Ishikawa (cell line): Measurements from ENCODE around the gene CMTR1.

Experiments
- CREB1 ChIP-seq: IDR thresholded peaks from 2 replicates; pipeline ENCODE4 v1.6.1; 2012; ENCODE audit warnings: low read depth
- EGR1 ChIP-seq: IDR thresholded peaks from 2 replicates; pipeline ENCODE4 v1.6.1; 2012
- EP300 ChIP-seq: IDR thresholded peaks from 2 replicates; pipeline ENCODE4 v1.6.1; 2012; ENCODE audit warnings: borderline replicate concordance
- FOXM1 ChIP-seq: IDR thresholded peaks from 2 replicates; pipeline ENCODE4 v1.6.1; 2012; ENCODE audit warnings: low read depth, borderline replicate concordance
- MAX ChIP-seq: IDR thresholded peaks from 2 replicates; pipeline ENCODE4 v1.6.1; 2012
- NFIC ChIP-seq: IDR thresholded peaks from 2 replicates; pipeline ENCODE4 v1.6.1; 2012
- RAD21 ChIP-seq: IDR thresholded peaks from 2 replicates; pipeline ENCODE4 v1.6.1; 2012; ENCODE audit warnings: low read depth
- REST ChIP-seq: IDR thresholded peaks from 2 replicates; pipeline ENCODE4 v1.6.1; 2012; ENCODE audit warnings: low read depth, mild to moderate bottlenecking
- TAF1 ChIP-seq: IDR thresholded peaks from 2 replicates; pipeline ENCODE4 v1.6.1; 2012; ENCODE audit warnings: low read depth, mild to moderate bottlenecking
- TCF12 ChIP-seq: IDR thresholded peaks from 2 replicates; pipeline ENCODE4 v1.6.1; 2012; ENCODE audit warnings: low read depth
- TEAD4 ChIP-seq: IDR thresholded peaks from 2 replicates; pipeline ENCODE4 v1.6.1; 2012
- USF1 ChIP-seq: IDR thresholded peaks from 2 replicates; pipeline ENCODE4 v1.6.1; 2012
- YY1 ChIP-seq: IDR thresholded peaks from 2 replicates; pipeline ENCODE4 v1.6.1; 2012; ENCODE audit warnings: low read depth
- ZBTB7A ChIP-seq: IDR thresholded peaks from 2 replicates; pipeline ENCODE4 v1.6.1; 2012; ENCODE audit warnings: low read depth

GRCh38 chr6:37495244-37495934 is 62.4 kb downstream of the CMTR1 start:
- TF ChIP-seq TAF1: no peak
- no peak for TF ChIP-seq FOXM1
- no peak for TF ChIP-seq USF1
- TF ChIP-seq EGR1: no peak
- TF ChIP-seq NFIC: no peak
- TF ChIP-seq ZBTB7A: no peak
- TF ChIP-seq EP300: no peak
- TF ChIP-seq MAX: no peak
- no peak for TF ChIP-seq YY1
- no peak for TF ChIP-seq REST
- TF ChIP-seq CREB1: no peak
- no peak for TF ChIP-seq TEAD4
- TF ChIP-seq RAD21: no peak
- TF ChIP-seq TCF12: no peak
